Amygdala (tissue), 56 donors: Measurements from ENCODE around the gene TBC1D22A.

ENCODE experiments used
- DNase-seq, 56 donors: peaks; one replicate each; lab custom pipeline; 2025; lab: John Stamatoyannopoulos, UW

TBC1D22A gene

DNA sequence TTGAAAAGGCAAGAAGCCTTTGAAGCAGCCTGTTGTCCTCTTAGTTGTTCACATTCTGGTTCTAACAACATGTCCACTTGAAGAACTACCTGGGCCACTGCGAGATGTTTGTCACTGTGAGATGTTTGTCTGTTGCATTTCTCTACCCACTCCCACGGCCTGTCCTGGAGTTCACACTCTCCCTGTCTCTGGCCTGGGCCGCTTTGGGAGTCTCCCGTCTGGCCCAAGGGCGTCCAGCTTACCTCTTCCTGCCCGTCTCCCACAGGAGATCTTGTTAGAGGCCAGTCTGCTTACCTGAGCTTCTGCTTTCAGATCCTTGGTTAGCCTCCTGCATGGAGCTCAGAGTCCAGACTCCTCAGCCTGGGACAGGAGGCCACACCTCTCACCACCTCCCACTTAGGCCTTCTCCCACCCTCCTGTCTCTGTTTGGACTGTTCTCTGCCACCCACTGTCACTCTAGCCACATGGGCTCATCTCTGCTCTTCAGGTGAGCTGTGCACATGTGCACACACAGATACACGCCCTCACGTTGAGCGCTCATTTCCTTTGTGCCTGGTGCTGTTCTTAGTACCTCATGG lies 66.0 kb downstream of the TBC1D22A start:
- no peak for DNase-seq

- DNase-seq = no peak
Observed at GRCh38 chr22:46829117-46829891, 66.9 kb downstream of the TBC1D22A start.

GRCh38 chr22:46829941-46830715 lies 67.7 kb downstream of the TBC1D22A start:
- peak in 8 of 56 donors; percentile 13 to 62 (median 34) for DNase-seq

GRCh38 chr22:46830841-46831240 lies 68.4 kb downstream of the TBC1D22A start:
- DNase-seq = no peak

GRCh38 chr22:46833228-46833627 lies 70.8 kb downstream of the TBC1D22A start:
- peak in 1 of 56 donors; percentile 19 for DNase-seq

DNA sequence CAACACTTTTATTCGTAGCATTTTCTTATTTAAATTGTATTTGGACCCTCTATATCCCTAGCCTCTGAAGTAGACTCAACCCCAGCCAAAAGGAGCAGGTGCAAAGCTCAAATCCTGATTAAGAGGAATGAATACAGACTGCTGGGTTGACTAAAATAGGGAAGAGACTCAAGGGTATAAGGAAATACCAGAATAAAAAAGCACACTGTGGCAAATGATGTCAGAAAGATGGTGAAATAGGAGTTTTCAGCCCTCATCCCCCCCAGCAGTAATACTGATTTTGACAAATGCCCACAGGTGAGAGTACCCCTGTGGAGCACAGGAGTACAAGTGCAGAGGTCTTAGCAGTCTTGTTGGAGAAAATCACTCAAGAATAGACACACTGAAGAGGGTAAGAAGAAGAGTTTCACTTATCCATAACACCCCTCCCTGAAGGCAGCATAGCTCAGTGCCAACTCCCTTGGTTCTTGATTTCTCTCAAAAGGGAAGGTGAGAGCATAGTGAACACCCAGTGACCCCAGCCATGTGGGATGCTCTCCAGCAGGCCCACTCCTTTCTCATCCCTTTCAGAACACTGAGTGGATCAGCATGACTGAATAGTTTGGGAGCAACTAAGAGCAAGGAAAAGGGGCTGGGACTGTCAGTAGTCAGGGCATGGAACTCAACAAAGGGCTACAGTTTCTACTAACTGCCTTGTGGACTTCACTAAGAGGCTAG lies 71.7 kb downstream of the TBC1D22A start:
- DNase-seq = no peak

DNA sequence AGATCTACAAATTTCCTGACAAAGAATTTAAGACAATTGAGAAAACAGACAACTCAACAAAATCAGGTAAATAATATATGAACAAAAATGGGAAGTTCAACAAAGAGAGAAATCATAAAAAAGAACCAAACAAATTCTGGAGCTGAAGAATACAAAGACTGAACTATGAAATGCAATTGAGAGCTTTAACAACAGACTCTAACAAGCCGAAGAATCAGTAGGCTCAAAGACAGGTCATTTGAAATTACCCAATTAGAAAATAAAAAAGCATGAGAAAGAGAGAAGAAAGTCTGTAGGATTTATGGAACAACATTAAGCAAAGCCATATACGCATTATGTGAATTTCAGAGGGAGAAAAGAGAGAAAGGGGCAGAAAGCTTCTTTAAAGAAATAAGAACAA lies 72.8 kb downstream of the TBC1D22A start:
- no peak for DNase-seq

- no peak for DNase-seq
Observed at GRCh38 chr22:46835693-46836092, 73.2 kb downstream of the TBC1D22A start.

DNA sequence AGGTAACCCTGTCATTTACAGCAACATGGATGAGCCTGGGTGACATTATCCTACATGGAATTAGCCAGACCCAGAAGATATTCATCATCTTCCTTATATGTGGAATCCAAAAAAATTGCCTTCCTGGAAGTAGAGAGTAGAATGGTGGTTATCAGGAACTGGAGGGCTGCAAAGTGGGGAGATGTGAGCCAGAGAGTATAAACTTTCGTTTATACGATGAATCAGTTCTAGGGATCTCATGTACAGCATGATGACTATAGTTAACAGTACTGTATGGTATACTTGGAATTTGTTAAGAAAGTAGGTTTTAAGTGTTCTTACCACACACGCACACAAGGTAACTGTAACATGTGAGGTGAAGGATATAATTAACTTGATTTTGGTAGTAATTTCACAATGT lies 79.1 kb downstream of the TBC1D22A start:
- no peak for DNase-seq

- no peak for DNase-seq
Observed at GRCh38 chr22:46842606-46843005, 80.2 kb downstream of the TBC1D22A start.

- DNase-seq = peak in 1 of 56 donors; percentile 22
Observed at GRCh38 chr22:46843821-46844255, 81.4 kb downstream of the TBC1D22A start.

DNA sequence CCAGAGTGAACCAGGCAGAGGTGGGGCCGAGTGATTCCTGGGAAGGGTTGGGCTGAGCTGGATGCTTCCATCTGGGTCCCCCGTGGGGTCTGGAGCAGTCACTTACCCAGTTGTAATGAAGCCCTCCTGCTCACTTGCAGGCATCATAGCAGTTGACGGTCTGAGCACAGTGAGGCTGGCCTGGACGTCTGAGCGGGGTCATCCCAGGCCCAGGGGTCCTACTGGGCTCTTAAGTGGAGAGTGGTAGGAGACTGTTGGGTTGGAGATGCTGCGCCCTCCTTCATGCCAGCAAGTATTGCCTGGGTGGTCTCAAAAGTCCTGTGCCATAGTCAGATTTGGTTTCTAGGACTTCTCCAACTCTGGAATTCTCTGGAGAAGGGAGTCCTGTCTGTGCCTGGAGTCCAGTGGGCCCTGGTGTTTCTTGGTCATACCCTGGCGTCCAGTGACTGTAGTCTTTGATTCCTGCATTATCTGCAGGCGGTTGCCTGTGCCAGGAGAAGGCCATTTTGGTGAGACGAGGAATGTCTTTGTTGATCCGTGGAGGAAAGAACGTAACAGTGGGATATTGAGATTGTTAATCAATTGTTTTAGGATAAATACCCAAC lies 82.3 kb downstream of the TBC1D22A start:
- peak in 1 of 56 donors; percentile 22 for DNase-seq

- DNase-seq = peak in 6 of 56 donors; percentile 18 to 30 (median 21)
Observed at GRCh38 chr22:46845296-46846149, 83.1 kb downstream of the TBC1D22A start.

- no peak for DNase-seq
Observed at GRCh38 chr22:46846150-46846831, 83.8 kb downstream of the TBC1D22A start.

- no peak for DNase-seq
Observed at GRCh38 chr22:46846832-46847355, 84.4 kb downstream of the TBC1D22A start.

- no peak for DNase-seq
Observed at GRCh38 chr22:46848197-46848596, 85.7 kb downstream of the TBC1D22A start.

DNA sequence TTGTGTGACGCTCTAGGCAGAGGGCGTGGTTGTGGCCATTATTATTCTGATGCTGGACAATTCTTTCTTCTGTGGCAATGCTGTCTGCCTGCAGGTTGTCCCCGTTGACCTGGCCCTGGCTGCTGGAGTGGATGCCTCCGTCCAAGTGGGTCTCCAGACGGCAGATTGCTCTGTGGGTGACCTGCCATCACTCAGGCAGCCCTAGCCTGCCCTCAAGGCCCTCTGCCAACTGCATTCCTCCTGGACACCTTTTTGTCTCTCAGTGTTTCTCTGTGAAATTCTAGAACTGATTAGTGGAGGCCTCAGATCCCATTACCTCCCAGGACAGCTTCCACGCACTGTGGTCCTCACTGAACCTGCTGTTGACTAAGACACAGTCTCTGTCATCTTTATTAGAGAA lies 86.7 kb downstream of the TBC1D22A start:
- DNase-seq = no peak

DNA sequence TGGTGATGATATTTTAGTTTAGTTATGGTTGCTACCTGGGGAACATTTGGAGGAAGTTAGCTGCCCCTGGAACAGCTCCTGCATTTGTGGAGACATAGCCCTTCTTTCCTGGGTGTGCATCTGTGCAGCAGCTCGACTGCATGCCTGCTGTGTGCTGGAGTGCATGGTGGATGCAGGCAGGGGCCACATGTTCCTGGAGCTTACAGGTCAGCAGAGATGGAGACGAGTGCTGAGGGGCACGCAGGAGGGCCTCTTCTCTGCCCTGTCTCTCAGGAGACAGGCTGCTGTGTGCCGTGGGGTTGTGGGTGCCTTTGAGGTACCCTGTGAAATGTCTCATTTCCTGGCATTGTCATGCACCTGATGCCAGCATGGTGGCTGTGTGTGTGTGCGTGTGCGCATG lies 87.5 kb downstream of the TBC1D22A start:
- no peak for DNase-seq
